ENCODE results near the gene ST3GAL2. TPM values are rescaled to one million over a fixed set of nuclear protein-coding genes. Genes with fewer than 3 reads are reported as not detected.

Gene ST3GAL2
- total RNA-seq, 1 donor from 2014 or later, result 52.3 TPM

- H3K4me1 ChIP-seq, result no peaks in the 10 kb centered on the region
- DNase-seq (ENCODE audit: low spot score in 2 of 2), result no peak
- H3K4me3 ChIP-seq, result no peak overlapping the region
- no peak for TF ChIP-seq CTCF (IDR thresholded peaks at IDR 0.05)
- no peak overlapping the region for H3K27ac ChIP-seq
- no peaks in the 10 kb centered on the region for H3K9me3 ChIP-seq
- H3K36me3 ChIP-seq, result peaks cover 86 to 97% of the 10 kb centered on the region in 2 donors
- H3K27me3 ChIP-seq, result no peaks in the 10 kb centered on the region
- intact Hi-C loops (cut with DNase I), result no loop called here
Observed at GRCh38 chr16:70364399-70364798, 74.5 kb downstream of the ST3GAL2 start.

GRCh38 chr16:70359552-70359951 lies 79.3 kb downstream of the ST3GAL2 start:
- no peak overlapping the region for H3K27ac ChIP-seq
- no peak for DNase-seq (ENCODE audit: low spot score in 2 of 2)
- no peaks in the 10 kb centered on the region for H3K9me3 ChIP-seq
- H3K27me3 ChIP-seq, result no peaks in the 10 kb centered on the region
- TF ChIP-seq CTCF (IDR thresholded peaks at IDR 0.05), result no peak
- H3K4me3 ChIP-seq, result no peak overlapping the region
- intact Hi-C loops (cut with DNase I), result no loop called here
- no peaks in the 10 kb centered on the region for H3K4me1 ChIP-seq
- peaks cover 92 to 97% of the 10 kb centered on the region in 2 donors for H3K36me3 ChIP-seq

- intact Hi-C loops (cut with DNase I), result loop anchor here (10.0 kb wide), 1 partner anchor 1175 kb away; no protein-coding TSS in a partner anchor
- no peak for TF ChIP-seq CTCF (IDR thresholded peaks at IDR 0.05)
- Histone ChIP-seq H3K4me3 (no peak overlapping the region), H3K4me1 (peaks cover 10 to 19% of the 10 kb centered on the region in 2 donors), H3K27ac (no peak overlapping the region), H3K9me3 (no peaks in the 10 kb centered on the region), H3K27me3 (no peaks in the 10 kb centered on the region), H3K36me3 (peaks cover 27 to 45% of the 10 kb centered on the region in 2 donors)
- no peak for DNase-seq (ENCODE audit: low spot score in 2 of 2)
Observed at GRCh38 chr16:70349783-70350182, 89.1 kb downstream of the ST3GAL2 start.

GRCh38 chr16:70348991-70349390 lies 89.9 kb downstream of the ST3GAL2 start:
- no peak for DNase-seq (ENCODE audit: low spot score in 2 of 2)
- Histone ChIP-seq H3K4me3 (no peak overlapping the region), H3K27me3 (no peaks in the 10 kb centered on the region), H3K9me3 (no peaks in the 10 kb centered on the region), H3K27ac (no peak overlapping the region), H3K4me1 (peaks cover 10 to 19% of the 10 kb centered on the region in 2 donors), H3K36me3 (peaks cover 25 to 37% of the 10 kb centered on the region in 2 donors)
- no peak for TF ChIP-seq CTCF (IDR thresholded peaks at IDR 0.05)
- intact Hi-C loops (cut with DNase I), result loop anchor here (10.0 kb wide), 1 partner anchor 1174 kb away; no protein-coding TSS in a partner anchor

GRCh38 chr16:70345840-70346239 lies 93.1 kb downstream of the ST3GAL2 start:
- Histone ChIP-seq H3K9me3 (no peaks in the 10 kb centered on the region), H3K4me3 (peak overlapping the region; percentile 90 to 93), H3K27me3 (no peaks in the 10 kb centered on the region), H3K27ac (peak overlapping the region; percentile 96 to 98), H3K36me3 (peaks cover 0 to 6% of the 10 kb centered on the region in 2 donors), H3K4me1 (peaks cover 10 to 19% of the 10 kb centered on the region in 2 donors)
- no peak for TF ChIP-seq CTCF (IDR thresholded peaks at IDR 0.05)
- no peak for DNase-seq (ENCODE audit: low spot score in 2 of 2)
- intact Hi-C loops (cut with DNase I), result loop anchor here (2.0 to 10.0 kb wide), 3 partner anchors 35 to 1171 kb away; partner anchors contain the start of gene DDX19B

GRCh38 chr16:70342016-70342415 lies 96.9 kb downstream of the ST3GAL2 start:
- TF ChIP-seq CTCF (IDR thresholded peaks at IDR 0.05), result no peak
- no peak overlapping the region for H3K4me3 ChIP-seq
- H3K36me3 ChIP-seq, result no peaks in the 10 kb centered on the region
- H3K9me3 ChIP-seq, result no peaks in the 10 kb centered on the region
- H3K27ac ChIP-seq, result no peak overlapping the region
- H3K27me3 ChIP-seq, result no peaks in the 10 kb centered on the region
- no peak for DNase-seq (ENCODE audit: low spot score in 2 of 2)
- peaks cover 0 to 3% of the 10 kb centered on the region in 2 donors for H3K4me1 ChIP-seq
- intact Hi-C loops (cut with DNase I), result loop anchor here (10.0 kb wide), 1 partner anchor 1167 kb away; no protein-coding TSS in a partner anchor
